ENCODE results near the gene FAM90A26.
"Not testable (repeated sequence)": the region's sequence is repeated elsewhere in the genome, so short reads cannot be mapped to it uniquely, and the experiment has no call there.

DNA sequence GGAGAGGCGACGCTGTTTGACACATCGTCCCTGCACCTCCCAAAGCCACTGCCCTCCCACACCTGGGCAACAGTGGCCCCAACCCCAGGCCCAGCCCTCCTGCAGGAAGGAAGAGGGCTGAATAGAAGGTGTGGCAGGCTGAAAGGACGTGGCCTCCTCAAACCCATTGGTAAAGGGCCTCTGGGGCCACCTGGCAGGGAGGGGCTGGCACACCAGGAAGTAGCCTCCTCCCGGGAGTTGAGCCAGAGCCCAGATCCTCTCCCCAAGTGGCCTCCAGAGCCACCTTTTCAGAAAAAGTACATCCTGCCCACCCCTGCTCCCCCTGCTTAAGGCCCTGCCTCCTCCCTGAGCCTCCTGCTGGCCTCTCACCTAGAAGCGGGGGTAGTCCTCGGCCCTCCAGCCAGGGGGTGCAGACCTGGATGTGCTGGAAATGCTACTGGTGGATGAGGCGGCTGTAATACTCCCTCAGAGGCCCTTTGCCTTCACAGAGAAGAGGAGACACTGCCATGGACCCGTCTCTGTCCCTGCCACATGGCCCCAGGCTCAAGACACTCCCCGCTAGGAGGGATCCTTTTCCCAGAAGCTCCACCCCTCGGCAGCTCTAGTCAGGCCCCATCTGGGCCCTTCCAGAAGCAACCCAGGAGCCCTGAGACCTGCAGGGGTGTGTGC lies at the start of gene FAM90A26:
- TF ChIP-seq, protein P1, sequence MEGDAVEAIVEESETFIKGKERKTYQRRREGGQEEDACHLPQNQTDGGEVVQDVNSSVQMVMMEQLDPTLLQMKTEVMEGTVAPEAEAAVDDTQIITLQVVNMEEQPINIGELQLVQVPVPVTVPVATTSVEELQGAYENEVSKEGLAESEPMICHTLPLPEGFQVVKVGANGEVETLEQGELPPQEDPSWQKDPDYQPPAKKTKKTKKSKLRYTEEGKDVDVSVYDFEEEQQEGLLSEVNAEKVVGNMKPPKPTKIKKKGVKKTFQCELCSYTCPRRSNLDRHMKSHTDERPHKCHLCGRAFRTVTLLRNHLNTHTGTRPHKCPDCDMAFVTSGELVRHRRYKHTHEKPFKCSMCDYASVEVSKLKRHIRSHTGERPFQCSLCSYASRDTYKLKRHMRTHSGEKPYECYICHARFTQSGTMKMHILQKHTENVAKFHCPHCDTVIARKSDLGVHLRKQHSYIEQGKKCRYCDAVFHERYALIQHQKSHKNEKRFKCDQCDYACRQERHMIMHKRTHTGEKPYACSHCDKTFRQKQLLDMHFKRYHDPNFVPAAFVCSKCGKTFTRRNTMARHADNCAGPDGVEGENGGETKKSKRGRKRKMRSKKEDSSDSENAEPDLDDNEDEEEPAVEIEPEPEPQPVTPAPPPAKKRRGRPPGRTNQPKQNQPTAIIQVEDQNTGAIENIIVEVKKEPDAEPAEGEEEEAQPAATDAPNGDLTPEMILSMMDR (IDR thresholded peaks at IDR 0.05) = not testable (repeated sequence)
- TF ChIP-seq BHLHE40 (IDR thresholded peaks at IDR 0.05; ENCODE audit: low read depth, low read length); SREBF2 (IDR thresholded peaks at IDR 0.05); TFCP2L1 (CRISPR knock-in tag; IDR thresholded peaks at IDR 0.05); RFX5 (IDR thresholded peaks at IDR 0.05); POLR2A (IDR thresholded peaks at IDR 0.05; ENCODE audit: low read length): not testable (repeated sequence)
- TF ChIP-seq, protein P2, sequence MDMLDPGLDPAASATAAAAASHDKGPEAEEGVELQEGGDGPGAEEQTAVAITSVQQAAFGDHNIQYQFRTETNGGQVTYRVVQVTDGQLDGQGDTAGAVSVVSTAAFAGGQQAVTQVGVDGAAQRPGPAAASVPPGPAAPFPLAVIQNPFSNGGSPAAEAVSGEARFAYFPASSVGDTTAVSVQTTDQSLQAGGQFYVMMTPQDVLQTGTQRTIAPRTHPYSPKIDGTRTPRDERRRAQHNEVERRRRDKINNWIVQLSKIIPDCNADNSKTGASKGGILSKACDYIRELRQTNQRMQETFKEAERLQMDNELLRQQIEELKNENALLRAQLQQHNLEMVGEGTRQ (IDR thresholded peaks at IDR 0.05) = not testable (repeated sequence)
- TF ChIP-seq, protein P3, sequence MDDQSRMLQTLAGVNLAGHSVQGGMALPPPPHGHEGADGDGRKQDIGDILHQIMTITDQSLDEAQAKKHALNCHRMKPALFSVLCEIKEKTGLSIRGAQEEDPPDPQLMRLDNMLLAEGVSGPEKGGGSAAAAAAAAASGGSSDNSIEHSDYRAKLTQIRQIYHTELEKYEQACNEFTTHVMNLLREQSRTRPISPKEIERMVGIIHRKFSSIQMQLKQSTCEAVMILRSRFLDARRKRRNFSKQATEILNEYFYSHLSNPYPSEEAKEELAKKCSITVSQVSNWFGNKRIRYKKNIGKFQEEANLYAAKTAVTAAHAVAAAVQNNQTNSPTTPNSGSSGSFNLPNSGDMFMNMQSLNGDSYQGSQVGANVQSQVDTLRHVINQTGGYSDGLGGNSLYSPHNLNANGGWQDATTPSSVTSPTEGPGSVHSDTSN (IDR thresholded peaks at IDR 0.05) = not testable (repeated sequence)
- TF ChIP-seq, protein P4, sequence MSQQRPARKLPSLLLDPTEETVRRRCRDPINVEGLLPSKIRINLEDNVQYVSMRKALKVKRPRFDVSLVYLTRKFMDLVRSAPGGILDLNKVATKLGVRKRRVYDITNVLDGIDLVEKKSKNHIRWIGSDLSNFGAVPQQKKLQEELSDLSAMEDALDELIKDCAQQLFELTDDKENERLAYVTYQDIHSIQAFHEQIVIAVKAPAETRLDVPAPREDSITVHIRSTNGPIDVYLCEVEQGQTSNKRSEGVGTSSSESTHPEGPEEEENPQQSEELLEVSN (IDR thresholded peaks at IDR 0.05; ENCODE audit: borderline replicate concordance, low read depth) = not testable (repeated sequence)
